GM12873 (cell line): ENCODE measurements around the gene AQR.

Experiments
- CTCF ChIP-seq: IDR thresholded peaks from 2 replicates; pipeline ENCODE4 v1.5.1; 2012; ENCODE audit warnings: low read depth, mild to moderate bottlenecking, moderate library complexity, low read length, control low read depth; ENCODE audit not compliant: insufficient read depth; ENCODE audit errors: missing control alignments

AQR gene

GRCh38 chr15:34837246-34838016 lies 132.1 kb downstream of the AQR start:
- TF ChIP-seq CTCF: no peak

- TF ChIP-seq CTCF: no peak
These were observed 141.2 kb downstream of the AQR start for GRCh38 chr15:34828145-34828911.

- TF ChIP-seq CTCF: no peak
These were observed 147.7 kb downstream of the AQR start for GRCh38 chr15:34821831-34822230.

GRCh38 chr15:34820110-34820509 lies 149.4 kb downstream of the AQR start:
- no peak for TF ChIP-seq CTCF

- no peak for TF ChIP-seq CTCF
These were observed 151.0 kb downstream of the AQR start for GRCh38 chr15:34818526-34818925.

- no peak for TF ChIP-seq CTCF
These were observed 153.7 kb downstream of the AQR start for GRCh38 chr15:34815836-34816235.

GRCh38 chr15:34813446-34814190 lies 155.9 kb downstream of the AQR start:
- TF ChIP-seq CTCF: no peak
